HFF-Myc (cell line): ENCODE data around the gene ADCY3.

Experiments used
- DNase-seq: peaks from one replicate; pipeline ENCODE4 v3.0.0-alpha.2; 2011; ENCODE audit warnings: low read depth; ENCODE audit errors: extremely low read depth
- H3K4me3 ChIP-seq: replicated peaks from 2 replicates; pipeline ENCODE4 v1.5.1; 2011; ENCODE audit warnings: low read depth, mild to moderate bottlenecking, control low read depth, low read length
- TF ChIP-seq, protein P1 (sequence below): IDR thresholded peaks from 2 replicates; pipeline ENCODE4 v1.5.1; 2012; ENCODE audit warnings: mild to moderate bottlenecking, low read depth, low read length, control low read depth; ENCODE audit errors: missing control alignments

The ADCY3 gene

DNA sequence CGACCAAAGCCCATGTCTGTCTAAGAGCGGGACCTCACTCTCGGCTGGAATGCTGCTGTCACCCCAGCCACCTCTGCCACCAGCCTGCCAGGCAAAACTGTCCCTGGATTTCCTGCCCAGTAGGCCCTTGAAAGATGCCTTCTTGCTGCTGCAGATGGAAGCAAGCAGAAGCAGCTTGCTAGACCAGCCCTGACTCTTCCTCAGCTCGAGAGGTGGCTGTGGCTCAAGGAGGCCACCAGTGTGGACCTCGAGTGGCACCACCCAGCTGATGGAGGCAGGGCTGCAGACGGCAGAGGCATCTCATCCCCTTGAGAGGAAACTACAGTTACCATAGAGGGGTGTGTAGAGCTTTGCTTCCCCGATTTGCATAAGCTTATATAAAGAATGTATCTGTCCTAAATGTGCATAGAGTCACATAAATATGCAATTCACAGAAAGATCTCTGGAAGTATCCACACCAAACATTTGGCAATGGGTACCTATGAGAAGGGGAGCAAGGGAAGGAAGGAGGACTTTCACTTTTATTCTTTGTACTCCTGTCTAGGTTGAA lies 20.6 kb downstream of the ADCY3 start:
- DNase-seq, result no peak
- TF ChIP-seq, protein P1, sequence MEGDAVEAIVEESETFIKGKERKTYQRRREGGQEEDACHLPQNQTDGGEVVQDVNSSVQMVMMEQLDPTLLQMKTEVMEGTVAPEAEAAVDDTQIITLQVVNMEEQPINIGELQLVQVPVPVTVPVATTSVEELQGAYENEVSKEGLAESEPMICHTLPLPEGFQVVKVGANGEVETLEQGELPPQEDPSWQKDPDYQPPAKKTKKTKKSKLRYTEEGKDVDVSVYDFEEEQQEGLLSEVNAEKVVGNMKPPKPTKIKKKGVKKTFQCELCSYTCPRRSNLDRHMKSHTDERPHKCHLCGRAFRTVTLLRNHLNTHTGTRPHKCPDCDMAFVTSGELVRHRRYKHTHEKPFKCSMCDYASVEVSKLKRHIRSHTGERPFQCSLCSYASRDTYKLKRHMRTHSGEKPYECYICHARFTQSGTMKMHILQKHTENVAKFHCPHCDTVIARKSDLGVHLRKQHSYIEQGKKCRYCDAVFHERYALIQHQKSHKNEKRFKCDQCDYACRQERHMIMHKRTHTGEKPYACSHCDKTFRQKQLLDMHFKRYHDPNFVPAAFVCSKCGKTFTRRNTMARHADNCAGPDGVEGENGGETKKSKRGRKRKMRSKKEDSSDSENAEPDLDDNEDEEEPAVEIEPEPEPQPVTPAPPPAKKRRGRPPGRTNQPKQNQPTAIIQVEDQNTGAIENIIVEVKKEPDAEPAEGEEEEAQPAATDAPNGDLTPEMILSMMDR, result no peak
- no peak overlapping the region for H3K4me3 ChIP-seq

DNA sequence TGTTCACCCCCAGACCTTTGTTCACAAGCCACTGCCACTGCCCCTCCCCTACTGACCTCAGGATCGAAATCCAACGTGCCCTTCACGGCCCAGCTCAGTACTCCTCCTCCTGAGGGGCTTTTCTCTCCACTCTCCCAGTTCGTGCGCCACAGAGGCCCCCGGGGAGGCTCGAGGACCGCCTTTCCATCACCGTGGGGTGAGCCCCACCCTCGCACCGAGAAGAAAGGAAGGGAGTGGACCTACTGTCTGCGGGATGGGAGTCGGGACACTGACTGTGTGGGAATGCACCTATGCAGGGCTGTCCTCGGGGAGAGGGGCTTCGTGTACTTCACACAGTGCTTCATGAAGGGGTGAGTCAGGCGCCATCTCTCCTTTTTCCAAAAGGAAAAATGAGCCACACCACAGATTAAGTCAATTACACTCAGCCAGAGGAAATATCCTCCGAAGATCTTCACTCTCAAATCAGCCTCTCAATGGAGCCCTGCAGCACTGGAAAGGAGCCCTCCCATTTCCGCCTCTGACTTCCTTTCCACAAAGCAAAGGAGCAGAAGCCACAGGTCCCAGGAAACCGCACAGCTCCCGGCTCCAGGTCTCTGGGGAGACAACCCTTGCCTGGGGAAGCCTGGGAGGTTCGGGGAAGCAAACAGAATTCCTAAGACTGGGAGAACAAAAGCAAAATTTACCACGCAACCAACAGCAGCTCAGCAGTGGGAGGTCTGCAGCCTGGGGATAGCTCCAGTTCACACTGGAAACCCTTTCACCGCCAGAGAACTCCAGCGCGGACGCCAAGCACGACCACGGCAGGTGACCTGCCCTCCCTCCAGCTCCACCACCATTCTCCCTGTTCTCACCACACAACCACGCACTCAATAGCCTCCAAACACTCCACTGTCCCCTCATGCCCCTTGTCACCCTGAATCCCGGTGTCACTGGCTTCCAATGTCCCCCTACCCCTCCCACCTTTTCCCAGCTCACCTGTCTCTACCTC lies 21.6 kb downstream of the ADCY3 start:
- TF ChIP-seq, protein P1, result no peak
- DNase-seq, result no peak
- no peak overlapping the region for H3K4me3 ChIP-seq

DNA sequence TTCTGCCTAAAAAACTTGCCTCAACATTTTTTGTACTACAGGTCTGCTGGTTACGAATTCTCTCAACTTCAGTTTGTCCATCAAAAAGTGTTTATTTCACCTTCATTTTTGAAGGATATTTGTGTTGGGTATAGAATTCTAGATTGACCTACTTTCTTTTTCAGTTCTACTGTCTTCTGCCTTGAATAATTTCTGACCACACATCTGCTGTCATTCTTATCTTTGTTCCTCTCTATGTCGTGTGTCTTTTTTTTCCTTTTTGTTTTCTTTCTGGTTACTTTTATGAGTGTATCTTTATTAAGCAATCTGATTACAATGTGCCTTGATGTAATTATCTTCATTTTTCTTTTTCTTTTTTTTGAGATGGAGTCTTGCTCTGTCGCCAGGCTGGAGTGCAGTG lies 25.3 kb downstream of the ADCY3 start:
- DNase-seq, result no peak
- TF ChIP-seq, protein P1, result no peak
- no peak overlapping the region for H3K4me3 ChIP-seq

DNA sequence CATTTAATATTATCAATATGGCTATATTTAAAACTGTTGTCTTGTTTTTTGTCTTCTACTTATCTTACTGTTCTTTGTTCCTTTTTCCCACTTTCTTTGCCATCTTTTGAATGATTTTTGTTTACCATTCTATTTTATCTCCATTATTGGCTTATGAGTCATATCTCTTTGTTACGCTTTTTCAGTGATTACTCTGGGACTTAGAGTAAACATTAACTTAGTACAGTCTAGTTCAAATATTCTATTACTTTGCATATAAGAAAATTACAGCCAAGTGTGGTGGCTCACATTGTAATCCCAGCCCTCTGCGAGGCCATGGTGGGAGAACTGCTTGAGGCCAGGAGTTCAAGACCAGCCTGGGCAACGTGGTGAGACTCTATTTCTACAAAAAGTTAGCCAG lies 26.1 kb downstream of the ADCY3 start:
- no peak for DNase-seq
- TF ChIP-seq, protein P1, result no peak
- H3K4me3 ChIP-seq, result no peak overlapping the region

DNA sequence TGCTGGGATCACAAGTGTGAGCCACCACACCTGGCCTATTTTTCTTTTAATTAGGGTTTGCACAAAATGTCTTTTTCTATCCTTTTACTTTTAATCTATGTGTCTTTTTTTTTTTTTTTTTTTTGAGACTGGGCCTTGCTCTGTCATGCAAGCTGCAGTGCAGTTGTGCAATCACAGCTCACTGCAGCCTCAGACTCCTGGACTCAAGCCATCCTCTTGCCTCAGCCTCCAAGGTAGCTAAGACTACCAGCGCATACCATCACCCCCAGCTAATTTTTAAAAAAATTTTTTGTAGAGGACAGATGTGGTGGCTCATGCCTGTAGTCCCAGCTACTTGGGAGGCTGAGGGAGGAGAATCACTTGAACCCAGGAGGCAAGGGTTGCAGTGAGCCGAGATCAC lies 27.1 kb downstream of the ADCY3 start:
- TF ChIP-seq, protein P1, result no peak
- DNase-seq, result no peak
- H3K4me3 ChIP-seq, result no peak overlapping the region

DNA sequence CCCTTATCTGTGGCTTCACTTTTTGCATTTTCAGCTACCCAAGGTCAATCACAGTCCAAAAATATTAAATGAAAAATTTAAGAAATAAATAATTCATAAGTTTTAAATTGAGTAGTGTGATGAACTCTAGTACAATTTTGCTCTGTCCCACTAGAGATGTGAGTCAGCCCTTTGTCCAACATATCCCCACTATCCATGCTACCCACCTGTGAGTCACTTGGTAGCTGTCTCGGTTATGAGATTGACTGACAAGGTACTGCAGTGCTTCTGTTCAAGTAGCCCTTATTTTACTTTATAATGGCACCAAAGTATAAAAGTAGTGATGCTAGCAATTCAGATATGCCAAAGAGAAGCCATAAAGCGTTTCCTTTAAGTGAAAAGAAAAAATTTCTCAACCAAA lies 28.8 kb downstream of the ADCY3 start:
- no peak for DNase-seq
- TF ChIP-seq, protein P1, result no peak
- no peak overlapping the region for H3K4me3 ChIP-seq
